NCI-H69 (cell line): Measurements from ENCODE around the gene CDHR1.
A peak's percentile ranks its signal among the peaks of the same experiment; 100 is the strongest.
"Not testable (repeated sequence)": the region's sequence is repeated elsewhere in the genome, so short reads cannot be mapped to it uniquely, and the experiment has no call there.

ENCODE experiments used
- DNase-seq: peaks from one replicate; lab custom pipeline; 2025; lab: John Stamatoyannopoulos, UW

Gene CDHR1

GRCh38 chr10:84194424-84195043 is at the start of gene CDHR1:
CDHR1 (plus strand) TSS chr10:84194537; CDS start chr10:84194761, 224 bp downstream.
- peak; percentile 48 for DNase-seq

- DNase-seq, result no peak
These were observed 47.0 kb upstream of the CDHR1 start for GRCh38 chr10:84147347-84147746.

- peak; percentile 22 for DNase-seq
These were observed 46.2 kb upstream of the CDHR1 start for GRCh38 chr10:84148006-84148597.

- DNase-seq, result no peak
These were observed 44.5 kb upstream of the CDHR1 start for GRCh38 chr10:84149854-84150253.

- DNase-seq, result no peak
These were observed 41.6 kb upstream of the CDHR1 start for GRCh38 chr10:84152769-84153168.

GRCh38 chr10:84155521-84155920 is 38.8 kb upstream of the CDHR1 start:
- DNase-seq, result no peak

GRCh38 chr10:84156009-84156408 is 38.3 kb upstream of the CDHR1 start:
- DNase-seq, result no peak

GRCh38 chr10:84156768-84157167 is 37.6 kb upstream of the CDHR1 start:
- DNase-seq, result no peak

GRCh38 chr10:84158061-84158460 is 36.3 kb upstream of the CDHR1 start:
- no peak for DNase-seq

GRCh38 chr10:84158550-84158949 is 35.8 kb upstream of the CDHR1 start:
- DNase-seq, result no peak

GRCh38 chr10:84159076-84159685 is 35.2 kb upstream of the CDHR1 start:
- no peak for DNase-seq

GRCh38 chr10:84160663-84161362 is 33.5 kb upstream of the CDHR1 start:
- no peak for DNase-seq

GRCh38 chr10:84163996-84164395 is 30.3 kb upstream of the CDHR1 start:
- no peak for DNase-seq

- DNase-seq, result no peak
These were observed 29.9 kb upstream of the CDHR1 start for GRCh38 chr10:84164442-84164841.

- DNase-seq, result no peak
These were observed 27.6 kb upstream of the CDHR1 start for GRCh38 chr10:84166620-84167288.

GRCh38 chr10:84167289-84167653 is 27.1 kb upstream of the CDHR1 start:
- DNase-seq, result not testable (repeated sequence)

- DNase-seq, result not testable (repeated sequence)
These were observed 26.0 kb upstream of the CDHR1 start for GRCh38 chr10:84168382-84168781.

GRCh38 chr10:84171237-84171636 is 23.1 kb upstream of the CDHR1 start:
- not testable (repeated sequence) for DNase-seq

GRCh38 chr10:84171700-84172466 is 22.5 kb upstream of the CDHR1 start:
- not testable (repeated sequence) for DNase-seq

- DNase-seq, result no peak
These were observed 21.6 kb upstream of the CDHR1 start for GRCh38 chr10:84172467-84173356.

GRCh38 chr10:84173501-84173929 is 20.8 kb upstream of the CDHR1 start, which contains the start of gene GPR15LG:
GPR15LG (plus strand) TSS chr10:84173801; CDS start chr10:84173852, 51 bp downstream.
- DNase-seq, result no peak
